GM12872 (cell line): Measurements from ENCODE around the gene SLFN13.

Experiments
- CTCF ChIP-seq: IDR thresholded peaks from 3 replicates; pipeline ENCODE4 v1.5.1; 2011; ENCODE audit warnings: low read depth, mild to moderate bottlenecking, low read length, moderate library complexity; ENCODE audit not compliant: insufficient read depth

The SLFN13 gene

GRCh38 chr17:35453171-35453570, 4.6 kb upstream of the SLFN13 start:
- no peak for TF ChIP-seq CTCF

GRCh38 chr17:35449371-35449931, 885 bp upstream of the SLFN13 start:
- TF ChIP-seq CTCF = no peak

GRCh38 chr17:35448899-35449227, 297 bp upstream of the SLFN13 start:
- no peak for TF ChIP-seq CTCF

GRCh38 chr17:35447499-35447898, 1.1 kb downstream of the SLFN13 start:
- no peak for TF ChIP-seq CTCF

GRCh38 chr17:35438433-35438832, 10.1 kb downstream of the SLFN13 start:
- no peak for TF ChIP-seq CTCF

GRCh38 chr17:35433075-35433894, 15.3 kb downstream of the SLFN13 start:
- TF ChIP-seq CTCF = no peak

- no peak for TF ChIP-seq CTCF
Measured at GRCh38 chr17:35432176-35433074, 16.1 kb downstream of the SLFN13 start, which contains the start of gene SLFN12. Gene SLFN12 (minus strand): TSS chr17:35432500. CDS start chr17:35423028, 9,472 bp downstream.
